Nephron progenitor cell (in vitro differentiated cells): ENCODE data around the gene TPP1.
A peak's percentile ranks its signal among the peaks of the same experiment; 100 is the strongest.

ENCODE experiments used
- DNase-seq: peaks from one replicate; pipeline ENCODE4 v3.0.0; 2021
- H3K27ac Mint-ChIP-seq: 2 replicates; pipeline ENCODE4 v1.8.0; 2021; ENCODE audit warnings: mild to moderate bottlenecking, moderate library complexity, mixed read lengths
- H3K27me3 Mint-ChIP-seq: 2 replicates; pipeline ENCODE4 v1.8.0; 2021; ENCODE audit warnings: mild to moderate bottlenecking, low read depth, mixed read lengths; ENCODE audit not compliant: poor library complexity
- H3K36me3 Mint-ChIP-seq: 2 replicates; pipeline ENCODE4 v1.8.0; 2021; ENCODE audit warnings: low read depth, mixed read lengths
- H3K4me1 Mint-ChIP-seq: 2 replicates; pipeline ENCODE4 v1.8.0; 2021; ENCODE audit warnings: mixed read lengths
- H3K4me3 Mint-ChIP-seq: 2 replicates; pipeline ENCODE4 v1.8.0; 2021; ENCODE audit warnings: mild to moderate bottlenecking, moderate library complexity, mixed read lengths
- H3K9me3 Mint-ChIP-seq: 2 replicates; pipeline ENCODE4 v1.8.0; 2021; ENCODE audit warnings: mild to moderate bottlenecking, moderate library complexity, mixed read lengths
- TF ChIP-seq, protein P1 (sequence below): fragments of 200-600 bp; sonication (generic); IDR thresholded peaks from 2 replicates; pipeline ENCODE4 v1.5.0; 2021; ENCODE audit warnings: antibody characterized with exemption

TPP1 gene

DNA sequence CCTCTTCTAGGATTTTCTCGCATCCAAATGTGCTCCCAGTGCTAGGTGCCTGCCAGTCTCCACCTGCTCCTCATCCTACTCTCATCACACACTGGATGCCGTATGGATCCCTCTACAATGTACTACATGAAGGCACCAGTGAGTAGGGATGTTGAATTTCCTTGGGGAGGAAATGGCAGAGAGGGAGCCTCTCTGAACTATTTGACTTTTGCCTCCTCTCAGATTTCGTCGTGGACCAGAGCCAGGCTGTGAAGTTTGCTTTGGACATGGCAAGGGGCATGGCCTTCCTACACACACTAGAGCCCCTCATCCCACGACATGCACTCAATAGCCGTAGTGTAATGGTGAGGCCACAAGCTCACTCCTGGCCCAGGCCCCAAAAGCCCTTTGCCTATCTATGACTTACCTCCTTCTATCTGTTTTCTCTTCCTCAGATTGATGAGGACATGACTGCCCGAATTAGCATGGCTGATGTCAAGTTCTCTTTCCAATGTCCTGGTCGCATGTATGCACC lies 9.7 kb downstream of the TPP1 start:
- TF ChIP-seq, protein P1, sequence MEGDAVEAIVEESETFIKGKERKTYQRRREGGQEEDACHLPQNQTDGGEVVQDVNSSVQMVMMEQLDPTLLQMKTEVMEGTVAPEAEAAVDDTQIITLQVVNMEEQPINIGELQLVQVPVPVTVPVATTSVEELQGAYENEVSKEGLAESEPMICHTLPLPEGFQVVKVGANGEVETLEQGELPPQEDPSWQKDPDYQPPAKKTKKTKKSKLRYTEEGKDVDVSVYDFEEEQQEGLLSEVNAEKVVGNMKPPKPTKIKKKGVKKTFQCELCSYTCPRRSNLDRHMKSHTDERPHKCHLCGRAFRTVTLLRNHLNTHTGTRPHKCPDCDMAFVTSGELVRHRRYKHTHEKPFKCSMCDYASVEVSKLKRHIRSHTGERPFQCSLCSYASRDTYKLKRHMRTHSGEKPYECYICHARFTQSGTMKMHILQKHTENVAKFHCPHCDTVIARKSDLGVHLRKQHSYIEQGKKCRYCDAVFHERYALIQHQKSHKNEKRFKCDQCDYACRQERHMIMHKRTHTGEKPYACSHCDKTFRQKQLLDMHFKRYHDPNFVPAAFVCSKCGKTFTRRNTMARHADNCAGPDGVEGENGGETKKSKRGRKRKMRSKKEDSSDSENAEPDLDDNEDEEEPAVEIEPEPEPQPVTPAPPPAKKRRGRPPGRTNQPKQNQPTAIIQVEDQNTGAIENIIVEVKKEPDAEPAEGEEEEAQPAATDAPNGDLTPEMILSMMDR: no peak
- peak overlapping the region; percentile 96 for H3K27ac Mint-ChIP-seq
- H3K27me3 Mint-ChIP-seq: peaks cover 3% of the 10 kb centered on the region
- H3K9me3 Mint-ChIP-seq: no peaks in the 10 kb centered on the region
- no peak for DNase-seq
- peaks cover 37% of the 10 kb centered on the region for H3K36me3 Mint-ChIP-seq
- H3K4me3 Mint-ChIP-seq: peak overlapping the region; percentile 94
- H3K4me1 Mint-ChIP-seq: no peaks in the 10 kb centered on the region

DNA sequence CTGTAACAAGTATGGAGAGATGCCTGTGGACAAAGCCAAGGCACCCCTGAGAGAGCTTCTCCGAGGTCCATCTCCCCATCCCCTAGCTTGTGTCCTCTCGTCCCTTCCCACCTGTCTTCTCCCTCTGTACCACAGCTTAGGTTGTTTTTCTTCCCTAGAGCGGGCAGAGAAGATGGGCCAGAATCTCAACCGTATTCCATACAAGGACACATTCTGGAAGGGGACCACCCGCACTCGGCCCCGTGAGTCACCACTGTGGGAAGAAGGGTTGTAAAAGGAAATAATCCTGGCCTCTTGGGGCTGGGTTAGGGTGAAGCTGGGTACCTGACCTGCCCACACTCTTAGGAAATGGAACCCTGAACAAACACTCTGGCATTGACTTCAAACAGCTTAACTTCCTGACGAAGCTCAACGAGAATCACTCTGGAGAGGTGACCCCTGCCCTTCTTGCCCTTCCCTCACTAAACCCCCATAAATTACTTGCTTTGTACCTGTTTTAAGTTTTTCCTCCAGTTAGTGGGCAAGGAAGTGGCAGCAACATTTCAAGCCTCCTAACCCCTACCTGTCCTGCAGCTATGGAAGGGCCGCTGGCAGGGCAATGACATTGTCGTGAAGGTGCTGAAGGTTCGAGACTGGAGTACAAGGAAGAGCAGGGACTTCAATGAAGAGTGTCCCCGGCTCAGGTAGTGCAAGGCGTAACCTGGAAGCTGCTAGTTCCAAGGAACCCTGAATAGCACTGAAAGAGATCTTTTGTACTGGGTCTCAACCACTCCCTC lies 10.3 kb downstream of the TPP1 start:
- peaks cover 3% of the 10 kb centered on the region for H3K27me3 Mint-ChIP-seq
- no peaks in the 10 kb centered on the region for H3K4me1 Mint-ChIP-seq
- peak overlapping the region; percentile 96 for H3K27ac Mint-ChIP-seq
- H3K36me3 Mint-ChIP-seq: peaks cover 37% of the 10 kb centered on the region
- TF ChIP-seq, protein P1: no peak
- no peak for DNase-seq
- peak overlapping the region; percentile 94 for H3K4me3 Mint-ChIP-seq
- H3K9me3 Mint-ChIP-seq: no peaks in the 10 kb centered on the region

DNA sequence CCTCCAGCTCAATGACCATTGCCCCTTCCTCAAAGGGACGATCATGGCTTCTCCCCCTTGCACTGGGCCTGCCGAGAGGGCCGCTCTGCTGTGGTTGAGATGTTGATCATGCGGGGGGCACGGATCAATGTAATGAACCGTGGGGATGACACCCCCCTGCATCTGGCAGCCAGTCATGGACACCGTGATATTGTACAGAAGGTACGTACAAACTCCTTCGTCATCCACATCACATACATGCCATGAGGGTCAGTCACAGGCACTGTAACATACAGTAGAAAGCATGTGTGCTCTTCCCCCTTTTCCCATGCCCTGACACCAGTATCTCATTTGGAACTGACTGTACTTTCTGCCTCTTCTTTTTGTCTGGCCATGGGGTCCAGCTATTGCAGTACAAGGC lies 11.2 kb downstream of the TPP1 start:
- no peak for DNase-seq
- Mint-ChIP-seq H3K4me3 (peak overlapping the region; percentile 94), H3K27me3 (peaks cover 3% of the 10 kb centered on the region), H3K4me1 (no peaks in the 10 kb centered on the region), H3K27ac (peak overlapping the region; percentile 96), H3K9me3 (no peaks in the 10 kb centered on the region), H3K36me3 (peaks cover 37% of the 10 kb centered on the region)
- TF ChIP-seq, protein P1: no peak

DNA sequence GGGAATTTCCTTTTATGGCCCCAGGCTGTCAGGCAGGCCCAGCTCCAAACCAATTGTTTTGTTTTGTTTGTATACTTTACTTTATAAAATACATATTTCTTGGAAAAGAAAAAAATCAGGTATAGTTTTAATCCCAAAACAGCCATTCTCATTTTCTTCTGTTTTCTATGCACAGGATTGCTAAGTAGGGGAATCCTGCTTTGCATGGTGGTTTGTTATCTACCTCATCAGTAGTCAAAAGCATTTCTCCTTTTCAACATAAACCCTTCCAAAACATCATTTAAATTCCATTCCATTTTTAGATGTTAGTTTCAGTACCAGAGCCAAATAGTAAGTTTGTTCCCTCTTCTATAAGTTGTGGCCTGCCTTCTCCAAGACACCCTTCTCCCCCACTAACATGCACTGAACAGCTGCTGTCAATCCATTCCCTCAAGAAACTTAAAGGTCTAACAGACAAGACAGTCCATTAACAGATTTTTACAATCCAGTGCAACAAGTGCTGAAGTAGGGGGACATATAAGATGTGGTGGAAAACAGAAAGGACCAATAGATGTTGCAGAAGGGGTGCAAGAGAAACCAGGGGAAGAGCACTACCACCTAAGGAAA lies 11.9 kb downstream of the TPP1 start:
- H3K4me1 Mint-ChIP-seq: no peaks in the 10 kb centered on the region

DNA sequence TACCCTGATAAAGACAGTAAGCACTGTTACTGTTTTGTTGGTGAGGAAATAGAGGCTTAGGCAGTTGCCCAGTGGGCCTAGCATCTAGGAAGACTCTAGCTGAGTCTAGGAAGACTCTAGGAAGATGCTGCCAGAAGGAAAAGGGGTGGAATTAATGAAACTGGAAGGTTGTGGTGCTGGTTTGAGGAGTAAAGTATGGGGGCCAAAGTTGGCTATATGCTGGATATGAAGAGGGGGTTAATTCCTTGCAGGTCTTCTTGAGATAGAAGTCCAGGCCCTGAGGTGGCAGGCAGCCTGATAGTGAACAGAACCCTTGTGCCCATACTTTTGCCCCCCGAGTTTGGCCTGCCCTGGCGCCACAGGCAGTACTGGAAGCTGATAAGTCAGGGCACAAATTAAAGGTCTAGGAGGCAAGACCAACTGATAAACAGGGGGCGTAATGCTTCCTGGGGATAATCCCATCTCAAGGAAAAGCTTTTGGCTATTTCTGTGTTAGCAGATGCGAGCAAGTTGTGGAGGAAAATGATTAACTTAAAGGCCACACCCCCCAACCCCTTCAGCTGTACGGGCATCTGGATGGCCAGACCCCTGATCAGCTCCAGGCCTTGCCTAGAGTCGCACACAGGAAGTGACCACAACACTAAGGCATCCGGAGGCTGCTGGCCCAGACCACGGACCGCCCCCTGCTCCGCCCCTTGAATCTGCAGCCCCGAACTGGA lies 12.6 kb downstream of the TPP1 start:
- peak; percentile 93 for DNase-seq
- H3K4me1 Mint-ChIP-seq: no peaks in the 10 kb centered on the region
- H3K9me3 Mint-ChIP-seq: no peaks in the 10 kb centered on the region
- peak overlapping the region; percentile 94 for H3K27ac Mint-ChIP-seq
- TF ChIP-seq, protein P1: no peak
- peaks cover 41% of the 10 kb centered on the region for H3K36me3 Mint-ChIP-seq
- H3K27me3 Mint-ChIP-seq: peaks cover 5% of the 10 kb centered on the region
- H3K4me3 Mint-ChIP-seq: peak overlapping the region; percentile 43

More for the DNA sequence above, 11.9 kb downstream of the TPP1 start:
- Mint-ChIP-seq H3K36me3 (peaks cover 37% of the 10 kb centered on the region), H3K27me3 (peaks cover 4% of the 10 kb centered on the region), H3K4me3 (peak overlapping the region; percentile 59), H3K27ac (peak overlapping the region; percentile 64), H3K9me3 (no peaks in the 10 kb centered on the region)
- no peak for DNase-seq
- TF ChIP-seq, protein P1: no peak
